ENCODE measurements around the gene PRR15L.

Gene PRR15L

GRCh38 chr17:47917581-47917980 lies 40.1 kb downstream of the PRR15L start:
- H3K4me3 ChIP-seq (replicated peaks; ENCODE audit: low read depth, low read length) = no peak overlapping the region
- no peak for TF ChIP-seq CTCF (IDR thresholded peaks at IDR 0.05; ENCODE audit: low read depth, low read length, missing control alignments)
- no peak for DNase-seq (ENCODE audit: extremely low read depth, low read depth)

GRCh38 chr17:47916489-47917208 lies 41.0 kb downstream of the PRR15L start:
- H3K4me3 ChIP-seq (replicated peaks; ENCODE audit: low read depth, low read length) = no peak overlapping the region
- no peak for TF ChIP-seq CTCF (IDR thresholded peaks at IDR 0.05; ENCODE audit: low read depth, low read length, missing control alignments)
- no peak for DNase-seq (ENCODE audit: extremely low read depth, low read depth)

- no peak for TF ChIP-seq CTCF (IDR thresholded peaks at IDR 0.05; ENCODE audit: low read depth, low read length, missing control alignments)
- no peak for DNase-seq (ENCODE audit: extremely low read depth, low read depth)
Observed at GRCh38 chr17:47915776-47916398, 41.8 kb downstream of the PRR15L start.

GRCh38 chr17:47914306-47914948 lies 43.3 kb downstream of the PRR15L start:
- no peak for TF ChIP-seq CTCF (IDR thresholded peaks at IDR 0.05; ENCODE audit: low read depth, low read length, missing control alignments)
- H3K4me3 ChIP-seq (replicated peaks; ENCODE audit: low read depth, low read length) = no peak overlapping the region
- no peak for DNase-seq (ENCODE audit: extremely low read depth, low read depth)

More at GRCh38 chr17:47915776-47916398, 41.8 kb downstream of the PRR15L start:
- no peak overlapping the region for H3K4me3 ChIP-seq (replicated peaks; ENCODE audit: low read depth, low read length)

GRCh38 chr17:47913050-47913449 lies 44.6 kb downstream of the PRR15L start:
- TF ChIP-seq CTCF (IDR thresholded peaks at IDR 0.05; ENCODE audit: low read depth, low read length, missing control alignments) = no peak
- no peak overlapping the region for H3K4me3 ChIP-seq (replicated peaks; ENCODE audit: low read depth, low read length)
- DNase-seq (ENCODE audit: extremely low read depth, low read depth) = no peak

- no peak for DNase-seq (ENCODE audit: extremely low read depth, low read depth)
- no peak for TF ChIP-seq CTCF (IDR thresholded peaks at IDR 0.05; ENCODE audit: low read depth, low read length, missing control alignments)
- no peak overlapping the region for H3K4me3 ChIP-seq (replicated peaks; ENCODE audit: low read depth, low read length)
Observed at GRCh38 chr17:47907932-47908562, 49.6 kb downstream of the PRR15L start.
